Suprapubic skin (tissue), 4 donors: ENCODE measurements around the gene C3orf22. TPM values are rescaled to one million over a fixed set of nuclear protein-coding genes. Genes with fewer than 3 reads are reported as not detected.

Source experiments
- DNase-seq, 2 donors: peaks; one replicate each; pipeline ENCODE4 v3.0.0-alpha.2; 2019; ENCODE audit warnings: low spot score in 2 of 2
- H3K27ac ChIP-seq: fragments of 200-600 bp; sonication (generic); one replicate; pipeline ENCODE4 v1.5.1; 2019
- H3K27me3 ChIP-seq: fragments of 200-600 bp; sonication (generic); one replicate; pipeline ENCODE4 v1.5.1; 2019
- H3K36me3 ChIP-seq: fragments of 200-600 bp; sonication (generic); one replicate; pipeline ENCODE4 v1.5.1; 2019
- H3K4me1 ChIP-seq: fragments of 200-600 bp; sonication (generic); one replicate; pipeline ENCODE4 v1.5.1; 2019
- H3K4me3 ChIP-seq: fragments of 200-600 bp; sonication (generic); one replicate; pipeline ENCODE4 v1.5.1; 2019; ENCODE audit warnings: mild to moderate bottlenecking
- H3K9me3 ChIP-seq: fragments of 200-600 bp; sonication (generic); one replicate; pipeline ENCODE4 v1.5.1; 2019
- CTCF ChIP-seq, 2 donors: fragments of 200-600 bp in 1 of 2; fragments of 450-650 bp in 1 of 2; sonication (generic) in 1 of 2; IDR thresholded peaks; one replicate each; pipeline ENCODE4 v1.5.1; 2016 to 2019; ENCODE audit warnings: antibody characterized with exemption in 2 of 2, mild to moderate bottlenecking in 1 of 2, moderate library complexity in 1 of 2
- EP300 ChIP-seq: sonication (generic); formaldehyde crosslinking; IDR thresholded peaks from one replicate; pipeline ENCODE4 v1.6.1; 2017; ENCODE audit warnings: antibody characterized with exemption
- POLR2A ChIP-seq, 2 donors: fragments of 450-650 bp; IDR thresholded peaks; one replicate each; pipeline ENCODE4 v1.6.1; 2017; ENCODE audit warnings: antibody characterized with exemption in 2 of 2, mild to moderate bottlenecking in 2 of 2, moderate library complexity in 2 of 2
- POLR2AphosphoS5 ChIP-seq, 3 donors: sonication (generic); formaldehyde crosslinking; IDR thresholded peaks; one replicate each; pipeline ENCODE4 v1.6.1; 2017; ENCODE audit warnings: antibody characterized with exemption in 3 of 3
- WGBS: methylation state at CpG from one replicate; pipeline ENCODE4 v1.1.5; 2018; 5-methylcytosine and 5-hydroxymethylcytosine counted together
- total RNA-seq, 4 donors: library from RNA; depleted of rRNA; stranded (reverse); fragments of >200 nt; gene quantifications; one replicate each; pipeline ENCODE4 v1.1.0, GENCODE V29; 2016

The C3orf22 gene
- total RNA-seq, 4 donors from 2014 or later: not detected

- peaks cover 4% of the 10 kb centered on the region for H3K9me3 ChIP-seq
- H3K4me1 ChIP-seq: no peaks in the 10 kb centered on the region
- H3K4me3 ChIP-seq: no peak overlapping the region
- H3K27me3 ChIP-seq: no peaks in the 10 kb centered on the region
- H3K36me3 ChIP-seq: no peaks in the 10 kb centered on the region
- no peak overlapping the region for H3K27ac ChIP-seq
- no peak for DNase-seq
- TF ChIP-seq EP300 (no peak), POLR2AphosphoS5 (IDR thresholded peaks at IDR 0.05) (no peak), CTCF (IDR thresholded peaks at IDR 0.05) (no peak), POLR2A (IDR thresholded peaks at IDR 0.05) (no peak)
- 61% methylated on average over 4 of the region's 4 CpGs for WGBS
Observed at GRCh38 chr3:126582311-126582710, 23.6 kb upstream of the C3orf22 start.

- DNase-seq: no peak
- no peaks in the 10 kb centered on the region for H3K36me3 ChIP-seq
- H3K27ac ChIP-seq: no peak overlapping the region
- no peak overlapping the region for H3K4me3 ChIP-seq
- H3K4me1 ChIP-seq: no peaks in the 10 kb centered on the region
- peaks cover 4% of the 10 kb centered on the region for H3K9me3 ChIP-seq
- TF ChIP-seq EP300 (no peak), POLR2AphosphoS5 (IDR thresholded peaks at IDR 0.05) (no peak), CTCF (IDR thresholded peaks at IDR 0.05) (no peak), POLR2A (IDR thresholded peaks at IDR 0.05) (no peak)
- H3K27me3 ChIP-seq: no peaks in the 10 kb centered on the region
- WGBS: 86% methylated on average over 2 of the region's 2 CpGs
Observed at GRCh38 chr3:126581569-126581968, 22.8 kb upstream of the C3orf22 start.

- 63% methylated on average over 5 of the region's 5 CpGs for WGBS
- H3K36me3 ChIP-seq: no peaks in the 10 kb centered on the region
- no peak for DNase-seq
- no peak overlapping the region for H3K4me3 ChIP-seq
- H3K27ac ChIP-seq: no peak overlapping the region
- peaks cover 4% of the 10 kb centered on the region for H3K9me3 ChIP-seq
- no peak for TF ChIP-seq EP300
- TF ChIP-seq POLR2A (IDR thresholded peaks at IDR 0.05): no peak
- TF ChIP-seq POLR2AphosphoS5 (IDR thresholded peaks at IDR 0.05): no peak
- TF ChIP-seq CTCF (IDR thresholded peaks at IDR 0.05): no peak
- H3K4me1 ChIP-seq: no peaks in the 10 kb centered on the region
- no peaks in the 10 kb centered on the region for H3K27me3 ChIP-seq
Observed at GRCh38 chr3:126580746-126581145, 22.0 kb upstream of the C3orf22 start.

GRCh38 chr3:126578702-126579101 lies 20.0 kb upstream of the C3orf22 start:
- WGBS: 68% methylated on average over 4 of the region's 7 CpGs
- DNase-seq: no peak

GRCh38 chr3:126577261-126577660 lies 18.5 kb upstream of the C3orf22 start:
- no peaks in the 10 kb centered on the region for H3K27me3 ChIP-seq
- no peak overlapping the region for H3K27ac ChIP-seq
- TF ChIP-seq CTCF (IDR thresholded peaks at IDR 0.05) (no peak), EP300 (no peak), POLR2A (IDR thresholded peaks at IDR 0.05) (no peak), POLR2AphosphoS5 (IDR thresholded peaks at IDR 0.05) (no peak)
- H3K4me1 ChIP-seq: peaks cover 7% of the 10 kb centered on the region
- H3K4me3 ChIP-seq: no peak overlapping the region
- peaks cover 3% of the 10 kb centered on the region for H3K9me3 ChIP-seq
- WGBS: 85% methylated on average over 2 of the region's 2 CpGs
- DNase-seq: no peak
- H3K36me3 ChIP-seq: no peaks in the 10 kb centered on the region

More at GRCh38 chr3:126578702-126579101, 20.0 kb upstream of the C3orf22 start:
- peaks cover 4% of the 10 kb centered on the region for H3K9me3 ChIP-seq
- H3K4me3 ChIP-seq: no peak overlapping the region
- H3K4me1 ChIP-seq: peaks cover 1% of the 10 kb centered on the region
- no peak overlapping the region for H3K27ac ChIP-seq
- H3K36me3 ChIP-seq: no peaks in the 10 kb centered on the region
- no peaks in the 10 kb centered on the region for H3K27me3 ChIP-seq
- TF ChIP-seq EP300 (no peak), POLR2A (IDR thresholded peaks at IDR 0.05) (no peak), POLR2AphosphoS5 (IDR thresholded peaks at IDR 0.05) (no peak), CTCF (IDR thresholded peaks at IDR 0.05) (no peak)
